Esophagus mucosa (tissue), 1 donor: ENCODE measurements around the gene PEF1. TPM values are rescaled to one million over a fixed set of nuclear protein-coding genes. Genes with fewer than 3 reads are reported as not detected.
A peak's percentile ranks its signal among the peaks of the same experiment; 100 is the strongest.

Source experiments
- ATAC-seq: fragments of 200-7000 bp; cut with Tn5 transposase; one replicate; pipeline ENCODE4 v1.9.1; 2020
- total RNA-seq: library from RNA; stranded (reverse); gene quantifications from one replicate; pipeline ENCODE4 v1.2.4, GENCODE V29; 2023
- donor health status: DM: yes; HTN: yes; CAD: no.

The PEF1 gene
- total RNA-seq, 1 donor from 2014 or later: 44.0 TPM

DNA sequence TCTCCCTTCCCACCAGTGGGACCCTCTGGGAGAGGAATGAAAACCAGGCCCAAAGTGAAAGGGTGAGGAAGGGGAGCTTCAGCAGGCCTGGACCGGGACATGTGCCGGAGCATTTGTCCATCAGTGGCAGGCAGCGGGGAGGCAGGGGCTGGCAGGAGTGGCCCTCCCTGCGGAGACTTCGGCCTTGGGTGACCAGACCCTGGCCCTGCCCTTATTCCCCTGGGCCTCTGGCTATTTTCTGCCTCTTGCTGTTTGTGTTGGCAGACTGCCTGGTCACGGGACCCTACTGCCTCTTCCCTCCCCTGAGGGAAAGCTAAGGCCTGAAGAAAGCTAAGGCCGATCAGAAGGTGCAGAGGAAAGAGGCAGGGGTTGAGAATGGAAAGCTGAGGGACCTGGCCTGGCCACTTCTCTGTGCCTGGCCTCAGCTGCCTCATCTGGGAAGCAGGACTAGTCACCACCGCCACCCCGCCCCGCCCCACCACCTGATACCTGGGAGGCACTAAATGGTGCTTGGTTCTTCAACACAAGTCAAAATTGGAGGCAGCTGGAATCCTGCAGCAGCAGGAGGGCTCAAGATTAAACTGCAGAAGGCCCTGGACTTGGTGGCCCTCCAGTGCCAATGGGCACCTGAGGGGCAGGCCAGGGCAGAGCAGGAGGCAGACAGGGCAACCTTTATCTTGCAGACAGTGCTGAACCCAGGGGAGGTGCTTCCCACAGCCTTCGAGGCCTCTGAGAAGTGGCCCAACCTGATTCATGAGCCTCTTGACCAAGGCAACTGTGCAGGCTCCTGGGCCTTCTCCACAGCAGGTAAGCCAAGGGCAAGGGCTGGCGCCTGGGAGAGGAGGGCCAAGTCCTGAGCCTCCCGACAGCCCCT is 60.4 kb downstream of the PEF1 start:
- no peak for ATAC-seq

DNA sequence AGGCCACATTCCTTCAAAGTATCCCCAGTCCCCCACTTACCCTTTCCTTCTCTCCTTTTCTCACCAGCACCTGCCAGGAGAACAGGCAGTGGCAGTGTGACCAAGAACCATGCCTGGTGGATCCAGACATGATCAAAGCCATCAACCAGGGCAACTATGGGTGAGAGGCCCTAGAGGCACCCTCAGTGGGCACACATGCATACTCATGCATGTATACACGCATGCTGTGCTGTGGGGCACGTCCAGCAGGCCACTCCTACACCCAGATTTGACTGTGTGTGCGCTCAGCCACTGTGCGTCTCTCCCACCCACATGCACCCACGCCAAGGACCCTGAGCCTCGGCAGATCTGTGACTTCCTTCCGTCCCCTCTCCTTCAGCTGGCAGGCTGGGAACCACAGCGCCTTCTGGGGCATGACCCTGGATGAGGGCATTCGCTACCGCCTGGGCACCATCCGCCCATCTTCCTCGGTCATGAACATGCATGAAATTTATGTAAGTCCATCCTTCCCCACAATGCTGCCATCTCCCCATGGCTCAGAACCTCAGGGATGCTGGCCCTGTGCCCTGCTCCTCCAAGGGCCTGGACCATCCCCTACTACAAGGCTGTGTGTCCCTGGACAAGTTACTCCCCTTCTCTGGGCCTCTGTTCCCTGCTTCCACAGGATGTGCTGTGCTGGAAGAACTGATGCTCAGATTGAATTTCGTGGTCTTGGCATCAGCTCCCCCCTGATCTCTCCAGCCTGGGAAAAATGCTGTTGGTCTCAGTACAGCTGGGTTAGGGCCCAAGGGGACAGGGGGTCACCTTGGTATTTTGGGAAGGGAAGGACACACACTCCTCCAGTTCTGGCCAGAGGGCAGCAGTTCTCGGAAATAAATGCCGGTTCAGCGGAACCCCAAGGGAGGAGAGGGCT is 61.3 kb downstream of the PEF1 start:
- ATAC-seq: no peak

- peak; percentile 40 for ATAC-seq
Observed at GRCh38 chr1:31581821-31582810, 62.6 kb downstream of the PEF1 start.

DNA sequence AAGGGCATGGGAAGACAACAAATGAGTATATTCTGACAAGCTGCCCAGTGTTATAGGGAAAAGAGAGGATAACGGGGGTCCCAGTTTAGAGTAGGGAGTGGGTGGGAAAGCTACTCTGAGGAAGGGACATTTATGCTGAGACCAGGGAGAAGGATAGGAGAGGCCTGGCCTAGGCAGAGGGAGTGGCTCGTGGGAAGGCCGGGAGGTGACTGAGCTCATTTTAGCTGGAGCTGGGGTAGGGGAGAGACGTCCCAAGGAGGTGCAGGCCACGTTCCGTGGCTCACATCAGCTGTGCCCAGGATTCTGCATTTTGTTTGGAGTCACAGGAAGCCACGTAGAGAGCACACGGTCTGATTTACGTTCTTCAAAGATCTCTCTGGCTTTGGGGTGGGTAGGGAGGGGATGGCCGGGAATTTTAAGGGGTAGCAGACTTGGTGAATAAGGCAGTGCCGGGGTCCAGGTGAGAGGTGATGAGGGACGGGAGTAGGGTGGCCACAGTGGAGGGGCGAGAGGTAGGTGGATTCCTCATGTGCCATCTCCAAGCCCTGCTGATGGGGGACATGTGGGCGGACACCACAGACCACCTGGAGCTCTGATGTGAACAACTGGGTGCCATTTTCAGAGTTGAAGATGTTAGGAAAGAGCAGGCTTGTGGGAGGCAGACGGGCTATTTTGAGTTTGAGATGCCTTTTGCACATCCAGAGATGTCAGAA is 63.6 kb downstream of the PEF1 start:
- ATAC-seq: no peak

- ATAC-seq: no peak
Observed at GRCh38 chr1:31580513-31580870, 64.2 kb downstream of the PEF1 start.

Other genes starting within 250 kb of the PEF1 start
- gene SERINC2, start 231.7 kb downstream of the PEF1 start, total RNA-seq: 109 TPM
- 15.9 TPM for gene TINAGL1, start 68.4 kb downstream of the PEF1 start, total RNA-seq
- not detected for gene HCRTR1, start 27.2 kb downstream of the PEF1 start, total RNA-seq
- 11.8 TPM for gene COL16A1, start 59.1 kb upstream of the PEF1 start, total RNA-seq
- gene ADGRB2, start 119.5 kb upstream of the PEF1 start, total RNA-seq: 0.24 TPM
- 0.68 TPM for gene SPOCD1, start 171.1 kb upstream of the PEF1 start, total RNA-seq